Left ventricle myocardium inferior (tissue), 1 donor: Measurements from ENCODE around the gene SCAMP1. TPM values are rescaled to one million over a fixed set of nuclear protein-coding genes. Genes with fewer than 3 reads are reported as not detected.

Experiments used
- DNase-seq: peaks from one replicate; pipeline ENCODE4 v3.0.0-alpha.2; 2020
- H3K27ac ChIP-seq: fragments of 200-600 bp; replicated peaks from 2 replicates; pipeline ENCODE4 v1.8.0; 2021
- H3K27me3 ChIP-seq: fragments of 200-600 bp; 2 replicates; pipeline ENCODE4 v1.8.0; 2021; ENCODE audit warnings: low read depth
- H3K36me3 ChIP-seq: fragments of 200-600 bp; 2 replicates; pipeline ENCODE4 v1.8.0; 2021
- H3K4me1 ChIP-seq: fragments of 200-600 bp; 2 replicates; pipeline ENCODE4 v1.8.0; 2021
- H3K4me3 ChIP-seq: fragments of 200-600 bp; 2 replicates; pipeline ENCODE4 v1.8.0; 2021; ENCODE audit warnings: mild to moderate bottlenecking, moderate library complexity
- H3K9me3 ChIP-seq: fragments of 200-600 bp; replicated peaks from 2 replicates; pipeline ENCODE4 v1.8.0; 2021
- intact Hi-C: fragments of 100-400 bp; cut with micrococcal nuclease; formaldehyde crosslinking; loops from one replicate; pipeline ENCODE4 v1.11.0; 2022
- total RNA-seq: library from RNA; stranded (reverse); fragmentation: NEBNext Ultra II Directional; extraction: Animal tissue kit (Norgen Biotek cat#: 25700); gene quantifications from one replicate; pipeline ENCODE4 v1.2.1, GENCODE V29; 2021
- TF ChIP-seq, protein P1 (sequence below): fragments of 200-600 bp; IDR thresholded peaks from 2 replicates; pipeline ENCODE4 v1.8.0; 2021; ENCODE audit warnings: antibody characterized with exemption, mild to moderate bottlenecking, borderline replicate concordance
- donor health status: DM: no; HTN: yes; CAD: no; lungs with severe emphysema.

The SCAMP1 gene
- total RNA-seq, 1 donor from 2014 or later: 29.2 TPM

DNA sequence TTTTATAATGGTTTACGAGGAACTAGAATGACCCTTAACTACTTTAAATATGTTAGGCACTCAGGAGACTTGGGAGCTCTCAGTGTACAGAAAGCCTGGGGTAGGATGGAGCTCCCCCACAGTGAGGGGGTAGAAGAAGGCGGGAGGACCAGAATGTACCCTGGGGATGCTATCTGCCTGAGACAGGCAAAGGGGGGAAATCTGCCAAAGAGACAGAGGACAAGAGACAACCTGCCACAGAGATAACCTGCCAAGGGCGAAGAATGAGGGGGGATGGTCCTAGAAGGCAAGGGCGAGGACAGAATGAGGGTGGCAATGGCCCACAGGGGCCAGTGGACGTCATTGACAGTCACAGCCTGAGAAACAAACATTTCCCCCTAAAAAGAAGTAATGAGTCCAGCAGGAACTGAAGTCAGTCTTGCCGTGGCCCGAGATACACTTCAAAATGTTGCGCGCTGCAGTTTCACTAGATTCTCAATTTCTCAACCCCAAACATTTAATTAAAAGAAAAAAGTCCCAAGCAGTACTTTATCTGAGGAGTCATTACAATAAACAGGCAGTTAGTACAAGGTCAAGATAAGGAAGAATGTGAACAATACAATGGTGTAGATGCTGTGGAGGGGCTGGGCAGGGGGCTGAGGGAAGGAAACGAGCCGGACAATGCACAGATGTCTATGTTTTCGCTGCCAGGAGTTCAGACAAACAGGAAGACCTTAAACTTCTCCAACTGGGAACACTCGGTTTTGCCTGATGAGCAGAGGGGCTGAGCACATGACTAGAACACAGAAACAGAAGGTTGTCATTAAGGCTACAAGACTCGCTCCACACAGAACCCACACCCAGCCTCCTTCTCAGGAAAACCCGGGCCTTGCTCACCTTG, 163.1 kb downstream of the SCAMP1 start:
- DNase-seq: no peak
- Histone ChIP-seq H3K4me1 (peaks cover 53% of the 10 kb centered on the region), H3K9me3 (no peaks in the 10 kb centered on the region), H3K4me3 (no peak overlapping the region), H3K36me3 (no peaks in the 10 kb centered on the region), H3K27ac (peak overlapping the region; percentile 44), H3K27me3 (no peaks in the 10 kb centered on the region)
- intact Hi-C loops: no loop called here
- TF ChIP-seq, protein P1, sequence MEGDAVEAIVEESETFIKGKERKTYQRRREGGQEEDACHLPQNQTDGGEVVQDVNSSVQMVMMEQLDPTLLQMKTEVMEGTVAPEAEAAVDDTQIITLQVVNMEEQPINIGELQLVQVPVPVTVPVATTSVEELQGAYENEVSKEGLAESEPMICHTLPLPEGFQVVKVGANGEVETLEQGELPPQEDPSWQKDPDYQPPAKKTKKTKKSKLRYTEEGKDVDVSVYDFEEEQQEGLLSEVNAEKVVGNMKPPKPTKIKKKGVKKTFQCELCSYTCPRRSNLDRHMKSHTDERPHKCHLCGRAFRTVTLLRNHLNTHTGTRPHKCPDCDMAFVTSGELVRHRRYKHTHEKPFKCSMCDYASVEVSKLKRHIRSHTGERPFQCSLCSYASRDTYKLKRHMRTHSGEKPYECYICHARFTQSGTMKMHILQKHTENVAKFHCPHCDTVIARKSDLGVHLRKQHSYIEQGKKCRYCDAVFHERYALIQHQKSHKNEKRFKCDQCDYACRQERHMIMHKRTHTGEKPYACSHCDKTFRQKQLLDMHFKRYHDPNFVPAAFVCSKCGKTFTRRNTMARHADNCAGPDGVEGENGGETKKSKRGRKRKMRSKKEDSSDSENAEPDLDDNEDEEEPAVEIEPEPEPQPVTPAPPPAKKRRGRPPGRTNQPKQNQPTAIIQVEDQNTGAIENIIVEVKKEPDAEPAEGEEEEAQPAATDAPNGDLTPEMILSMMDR: no peak

DNA sequence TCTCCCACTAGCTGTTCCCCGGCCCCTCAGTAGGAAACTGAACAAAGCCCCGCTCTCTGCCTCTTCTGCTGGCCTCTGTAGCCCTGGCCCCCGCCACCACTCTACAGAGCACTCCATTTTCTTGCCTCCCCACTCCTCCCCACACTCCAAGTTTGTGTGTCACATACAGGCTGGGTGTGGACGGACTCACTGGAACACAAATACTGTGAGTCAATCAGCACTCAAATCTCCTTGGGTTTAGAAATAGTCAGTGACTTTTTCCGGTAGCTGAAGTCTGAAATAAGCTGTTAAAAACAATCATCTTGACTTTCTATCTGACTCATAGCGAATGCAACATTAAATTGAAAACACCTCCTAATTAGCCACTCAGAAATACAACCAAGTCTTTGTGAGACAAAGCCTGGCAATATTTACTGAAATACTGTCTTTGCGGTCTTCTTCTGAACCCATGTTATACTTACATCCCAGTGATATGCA, 165.7 kb downstream of the SCAMP1 start:
- intact Hi-C loops: no loop called here
- H3K4me1 ChIP-seq: peaks cover 55% of the 10 kb centered on the region
- H3K27me3 ChIP-seq: no peaks in the 10 kb centered on the region

DNA sequence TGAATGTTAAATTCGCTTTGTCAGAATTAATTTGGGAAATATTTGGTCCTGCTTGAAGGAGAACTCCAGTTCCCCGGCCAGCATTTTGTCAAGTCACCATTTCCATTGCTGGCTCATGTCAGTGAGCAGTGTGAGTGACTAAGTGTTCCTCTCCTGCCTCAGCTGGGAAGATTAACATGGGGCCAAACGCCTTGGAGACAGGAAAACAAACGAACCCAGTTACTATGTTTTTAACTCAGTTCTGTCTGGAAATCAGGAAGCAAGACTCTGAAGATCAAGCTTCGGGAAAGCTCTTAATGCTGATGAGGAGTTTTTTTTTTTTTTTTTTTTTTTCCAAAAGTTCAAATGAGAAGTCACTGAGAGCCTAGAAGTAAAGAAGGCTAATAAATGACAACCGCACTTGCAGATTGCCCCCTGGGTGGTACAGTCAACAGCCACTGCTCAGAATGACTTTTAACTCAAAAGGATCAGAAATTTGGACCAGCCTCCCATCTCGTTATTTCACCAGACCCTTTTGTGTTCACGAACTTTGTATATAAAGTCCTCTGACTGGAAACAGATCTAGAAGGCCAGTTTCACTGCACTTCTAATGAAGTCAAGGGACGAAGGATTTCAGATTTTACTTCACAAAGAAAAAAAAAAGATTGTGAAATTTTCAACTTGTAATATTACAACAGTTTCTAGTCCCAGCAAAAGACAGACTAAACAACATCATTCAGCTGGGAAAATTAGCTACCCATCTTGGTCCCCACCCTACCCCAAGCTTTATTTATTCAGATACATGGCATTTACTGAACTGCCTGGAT, 166.8 kb downstream of the SCAMP1 start:
- H3K4me3 ChIP-seq: no peak overlapping the region
- TF ChIP-seq, protein P1: no peak
- DNase-seq: peak; percentile 54
- no peaks in the 10 kb centered on the region for H3K9me3 ChIP-seq
- peak overlapping the region; percentile 49 for H3K27ac ChIP-seq
- peaks cover 55% of the 10 kb centered on the region for H3K4me1 ChIP-seq
- intact Hi-C loops: no loop called here
- no peaks in the 10 kb centered on the region for H3K27me3 ChIP-seq
- H3K36me3 ChIP-seq: no peaks in the 10 kb centered on the region

More for the DNA sequence above, 165.7 kb downstream of the SCAMP1 start:
- DNase-seq: no peak
- Histone ChIP-seq H3K27ac (no peak overlapping the region), H3K9me3 (no peaks in the 10 kb centered on the region), H3K36me3 (no peaks in the 10 kb centered on the region), H3K4me3 (no peak overlapping the region)
- TF ChIP-seq, protein P1: no peak

DNA sequence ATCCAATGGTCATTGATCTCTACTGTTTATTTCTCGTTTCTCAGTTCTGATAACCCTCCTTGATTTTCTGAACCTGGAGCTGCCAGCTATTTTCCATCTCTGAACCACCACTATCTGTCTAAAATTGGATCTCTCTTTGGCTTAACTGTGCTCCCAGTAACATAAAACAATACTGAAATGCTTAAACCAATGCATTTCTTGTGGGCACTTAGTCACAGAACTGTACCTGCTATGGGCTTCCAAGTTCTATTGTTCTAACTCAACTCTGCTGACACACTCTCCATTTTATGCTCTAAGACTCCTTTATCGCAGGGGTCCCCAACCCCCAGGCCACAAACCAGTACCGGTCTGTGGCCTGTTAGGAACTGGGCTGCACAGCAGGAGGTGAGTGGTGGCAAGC, 167.5 kb downstream of the SCAMP1 start:
- intact Hi-C loops: no loop called here
- H3K36me3 ChIP-seq: no peaks in the 10 kb centered on the region
- peaks cover 55% of the 10 kb centered on the region for H3K4me1 ChIP-seq

More for the DNA sequence above, 167.5 kb downstream of the SCAMP1 start:
- H3K27ac ChIP-seq: peak overlapping the region; percentile 49
- no peaks in the 10 kb centered on the region for H3K9me3 ChIP-seq
- H3K4me3 ChIP-seq: no peak overlapping the region
- TF ChIP-seq, protein P1: no peak
- no peak for DNase-seq
- H3K27me3 ChIP-seq: no peaks in the 10 kb centered on the region

Other genes with a start within 250 kb of the SCAMP1 start
- gene AP3B1, start 65.9 kb upstream of the SCAMP1 start, total RNA-seq: 22.0 TPM